VCaP (cell line): ENCODE measurements around the gene ZKSCAN7.

Experiments used
- H3K27ac ChIP-seq: fragments of 450-650 bp; 2 replicates; pipeline ENCODE4 v1.5.1; 2017
- CTCF ChIP-seq: fragments of 450-650 bp; conservative IDR thresholded peaks from 2 replicates; pipeline ENCODE4 v1.5.1; 2017; ENCODE audit warnings: mild to moderate bottlenecking, moderate library complexity

Gene ZKSCAN7

DNA sequence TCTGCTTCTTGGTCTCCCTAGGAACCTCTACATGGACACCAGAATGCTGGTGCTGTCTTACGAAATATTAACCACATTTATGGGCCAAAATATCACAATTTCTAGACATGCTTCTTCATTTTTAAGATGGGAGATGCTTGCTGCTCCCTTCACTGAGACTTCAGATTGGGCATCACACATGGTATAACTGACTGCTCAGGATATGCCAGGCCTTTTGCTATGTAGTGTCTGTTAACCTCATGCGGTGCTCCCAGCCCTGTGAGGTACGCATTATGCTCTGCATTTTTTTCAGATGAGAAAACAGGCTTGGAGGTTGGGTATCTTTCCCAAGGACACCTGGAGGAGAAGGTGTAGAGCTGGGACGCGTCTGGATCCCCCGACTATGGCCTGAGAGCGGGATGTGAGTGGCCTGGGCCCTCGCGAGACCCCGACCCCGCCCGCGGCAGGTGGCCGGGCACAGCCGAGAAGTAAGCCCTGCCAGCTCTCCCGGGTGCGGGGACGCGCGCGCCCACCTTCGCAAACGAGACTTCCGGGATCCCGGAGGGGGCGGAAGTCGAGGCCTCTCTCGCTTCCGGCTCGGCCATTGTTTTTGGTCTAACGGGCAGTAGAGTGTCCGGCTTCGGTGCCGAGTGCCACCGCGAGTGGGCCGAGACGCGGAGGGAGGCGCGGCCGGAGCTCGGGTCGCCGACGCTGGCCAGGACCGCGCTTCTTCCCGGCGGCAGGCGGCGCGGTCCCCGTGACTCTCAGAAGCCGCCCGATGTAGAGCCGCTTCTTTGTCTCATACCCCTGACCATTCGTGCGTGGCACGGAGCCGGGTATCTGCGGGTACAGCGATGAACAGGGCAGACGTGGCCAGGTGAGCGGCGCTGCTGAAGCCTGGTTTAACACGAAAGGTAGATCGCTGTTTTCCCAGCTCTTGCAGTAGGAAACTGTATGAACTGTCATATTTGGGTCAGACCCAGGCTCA lies at the start of gene ZKSCAN7:
TSS of gene ZKSCAN7 (plus strand) at position 568 of the 967 bp plus-strand sequence. CDS start 1,855 bp downstream, outside the sequence.
- H3K27ac ChIP-seq = peak within 1 kb of the TSS; percentile 90
- peak; percentile 36; the same call in 1 of the 2 replicates for TF ChIP-seq CTCF

DNA sequence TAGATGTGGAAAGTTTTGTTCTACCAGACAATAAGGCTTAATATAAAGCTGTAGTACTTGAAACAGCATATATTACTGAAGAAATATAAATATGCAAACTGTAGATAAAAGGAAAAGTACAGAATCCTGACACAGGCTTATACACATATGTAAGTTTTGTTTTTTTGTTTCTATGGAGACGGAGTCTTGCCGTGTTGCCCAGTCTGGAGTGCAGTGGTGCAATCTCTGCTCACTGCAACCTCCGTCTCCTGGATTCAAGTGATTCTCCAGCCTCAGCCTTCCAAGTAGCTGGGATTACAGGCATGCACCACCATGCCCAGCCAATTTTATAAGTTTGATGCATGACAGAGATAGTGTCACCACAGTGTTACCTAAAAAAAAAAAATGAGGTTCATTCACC lies 48.4 kb upstream of the ZKSCAN7 start:
- H3K27ac ChIP-seq = no peak overlapping the region
- TF ChIP-seq CTCF = no peak

DNA sequence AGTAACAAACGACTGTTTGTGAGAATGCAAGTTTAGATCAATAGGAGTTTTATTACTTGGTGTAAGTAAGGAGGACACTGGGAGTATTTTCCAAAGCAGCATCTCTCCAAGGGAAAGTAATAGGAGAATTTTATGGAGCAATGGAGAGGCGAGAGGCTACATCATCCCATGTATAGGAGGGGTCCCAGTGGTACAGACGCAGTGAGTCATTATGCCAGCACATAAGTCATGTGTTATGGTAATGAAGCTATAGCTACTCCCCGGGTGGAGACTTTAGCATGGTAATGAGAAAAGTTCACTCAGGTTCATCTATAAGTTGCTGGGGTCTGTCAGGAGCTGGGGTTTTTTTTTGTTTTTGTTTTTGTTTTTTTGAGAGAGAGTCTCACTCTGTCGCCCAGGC lies 48.0 kb upstream of the ZKSCAN7 start:
- no peak for TF ChIP-seq CTCF
- H3K27ac ChIP-seq = no peak overlapping the region

GRCh38 chr3:44509393-44509921 lies 45.5 kb upstream of the ZKSCAN7 start:
- no peak for TF ChIP-seq CTCF
- peak overlapping the region; percentile 92 for H3K27ac ChIP-seq

DNA sequence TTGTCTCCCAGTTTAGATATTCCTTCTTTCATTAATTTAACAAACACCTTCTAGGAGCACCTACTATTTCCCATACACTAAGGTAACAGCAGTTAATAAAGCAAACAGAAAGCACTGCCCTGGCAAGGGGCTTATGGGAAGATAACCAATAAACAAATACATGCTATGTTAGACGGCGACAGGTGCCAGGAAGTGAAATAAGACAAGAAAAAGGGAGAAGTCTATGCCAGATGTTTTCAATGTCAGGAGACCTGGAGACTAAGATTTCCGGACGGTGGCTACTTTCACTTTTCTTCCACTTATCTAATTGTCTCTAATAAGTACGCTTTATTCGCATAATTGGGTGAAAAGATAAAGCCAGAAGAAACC lies 45.0 kb upstream of the ZKSCAN7 start:
- TF ChIP-seq CTCF = no peak
- H3K27ac ChIP-seq = peak overlapping the region; percentile 92

DNA sequence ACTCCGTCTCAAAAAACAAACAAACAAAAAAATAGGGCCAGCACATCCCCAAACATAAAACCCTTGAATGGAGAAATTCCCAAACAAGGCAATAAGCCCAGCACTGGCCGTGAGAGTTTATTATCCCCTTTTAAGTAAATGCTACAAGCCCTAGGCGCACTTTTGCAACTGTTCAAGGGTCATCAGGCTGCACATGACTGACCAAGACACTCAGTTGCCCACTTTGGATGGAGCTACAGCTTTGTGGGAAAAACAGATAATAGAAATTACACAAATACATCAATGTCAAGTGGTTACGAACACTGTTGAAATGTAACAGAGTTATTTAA lies 43.8 kb upstream of the ZKSCAN7 start:
- no peak for TF ChIP-seq CTCF
- peak overlapping the region; percentile 92 for H3K27ac ChIP-seq

- no peak for TF ChIP-seq CTCF
- H3K27ac ChIP-seq = no peak overlapping the region
Observed at GRCh38 chr3:44513513-44513912, 41.5 kb upstream of the ZKSCAN7 start.
